HepG2 (cell line): ENCODE measurements around the gene DGUOK. TPM values are rescaled to one million over a fixed set of nuclear protein-coding genes. Genes with fewer than 3 reads are reported as not detected.
A peak's percentile ranks its signal among the peaks of the same experiment; 100 is the strongest.

Source experiments
- ATF4 ChIP-seq, 2 experiments: fragments of 450-650 bp in 1 of 2; sonication (generic) in 1 of 2; formaldehyde crosslinking; IDR thresholded peaks; 2 replicates each; pipeline versions ENCODE4 v1.5.0 to v1.8.0; 2020 to 2022; ENCODE audit warnings: mild to moderate bottlenecking in 1 of 2, missing genetic modification reagents in 1 of 2
- CC2D1A ChIP-seq: sonication (generic); formaldehyde crosslinking; IDR thresholded peaks from 2 replicates; pipeline ENCODE4 v1.8.1; 2023; ENCODE audit warnings: mild to moderate bottlenecking, missing genetic modification reagents
- FOXJ3 ChIP-seq: sonication (generic); formaldehyde crosslinking; IDR thresholded peaks from 2 replicates; pipeline ENCODE4 v1.4.0; 2020; ENCODE audit warnings: missing genetic modification reagents, mild to moderate bottlenecking, borderline replicate concordance
- HNF4G ChIP-seq, 2 experiments: sonication (generic) in 1 of 2; formaldehyde crosslinking in 1 of 2; IDR thresholded peaks; 2 replicates each; pipeline versions ENCODE4 v1.4.0 to v1.6.1; 2011 to 2020; ENCODE audit warnings: borderline replicate concordance in 2 of 2, low read depth in 2 of 2, mild to moderate bottlenecking in 2 of 2, low read length in 1 of 2, missing genetic modification reagents in 1 of 2, moderate library complexity in 1 of 2
- JUNB ChIP-seq: sonication (generic); formaldehyde crosslinking; IDR thresholded peaks from 2 replicates; pipeline ENCODE4 v1.8.0; 2022; ENCODE audit warnings: missing genetic modification reagents, mild to moderate bottlenecking, borderline replicate concordance
- NCOR1 ChIP-seq: fragments of 200-600 bp; sonication (generic); IDR thresholded peaks from 2 replicates; pipeline ENCODE4 v1.7.0; 2017; ENCODE audit warnings: antibody characterized with exemption, low read length, borderline replicate concordance
- POGK ChIP-seq: sonication (generic); formaldehyde crosslinking; conservative IDR thresholded peaks from 2 replicates; pipeline ENCODE4 v1.8.0; 2022; ENCODE audit warnings: mild to moderate bottlenecking, moderate library complexity, missing genetic modification reagents
- RFX1 ChIP-seq: fragments of 450-650 bp; IDR thresholded peaks from 2 replicates; pipeline ENCODE4 v1.6.1; 2017
- RXRA ChIP-seq: sonication (generic); formaldehyde crosslinking; IDR thresholded peaks from 2 replicates; pipeline ENCODE4 v1.5.1; 2020; ENCODE audit warnings: missing genetic modification reagents
- SALL1 ChIP-seq: sonication (generic); formaldehyde crosslinking; IDR thresholded peaks from 2 replicates; pipeline ENCODE4 v1.8.0; 2022; ENCODE audit warnings: mild to moderate bottlenecking, missing genetic modification reagents
- ZC3H13 ChIP-seq: sonication (generic); formaldehyde crosslinking; IDR thresholded peaks from 2 replicates; pipeline ENCODE4 v1.8.1; 2023; ENCODE audit warnings: mild to moderate bottlenecking, missing genetic modification reagents, moderate library complexity
- ZMYM4 ChIP-seq: sonication (generic); formaldehyde crosslinking; IDR thresholded peaks from 2 replicates; pipeline ENCODE4 v1.8.1; 2023; ENCODE audit warnings: mild to moderate bottlenecking, missing genetic modification reagents
- ZNF350 ChIP-seq: sonication (generic); formaldehyde crosslinking; IDR thresholded peaks from 2 replicates; pipeline ENCODE4 v1.4.0; 2020; ENCODE audit warnings: mild to moderate bottlenecking, low read depth, missing genetic modification reagents, borderline replicate concordance
- ZNF501 ChIP-seq: sonication (generic); formaldehyde crosslinking; IDR thresholded peaks from 2 replicates; pipeline ENCODE4 v1.5.1; 2020; ENCODE audit warnings: mild to moderate bottlenecking, moderate library complexity, missing genetic modification reagents
- ZNF547 ChIP-seq: sonication (generic); formaldehyde crosslinking; IDR thresholded peaks from 2 replicates; pipeline ENCODE4 v1.5.1; 2020; ENCODE audit warnings: mild to moderate bottlenecking, missing genetic modification reagents
- ZSCAN12 ChIP-seq: sonication (generic); formaldehyde crosslinking; IDR thresholded peaks from 2 replicates; pipeline ENCODE4 v1.9.0; 2021; ENCODE audit warnings: mild to moderate bottlenecking, missing genetic modification reagents
- ZSCAN31 ChIP-seq: sonication (generic); formaldehyde crosslinking; IDR thresholded peaks from 2 replicates; pipeline ENCODE4 v1.5.0; 2020; ENCODE audit warnings: low read depth, mild to moderate bottlenecking, missing genetic modification reagents
- polyA plus RNA-seq, 8 experiments: library from polyadenylated mRNA; depleted of rRNA in 3 of 8; stranded (reverse) in 7 of 8; unstranded in 1 of 8; fragments of >200 nt; fragmentation: Illumina TruSeq in 4 of 8; extraction: Trizol in 4 of 8; gene quantifications; 2 replicates each; pipeline versions ENCODE4 v1.2.1 to v1.2.3, GENCODE V29; 2011 to 2016; ENCODE audit warnings: low read depth in 4 of 8, missing spikeins in 1 of 8, mixed read lengths in 1 of 8; ENCODE audit not compliant: insufficient read depth in 1 of 8
- total RNA-seq, 5 experiments: library from RNA; depleted of rRNA; stranded (reverse); fragments of >200 nt; fragmentation: Illumina TruSeq; extraction: Trizol; gene quantifications; 2 replicates each; pipeline ENCODE4 v1.2.3, GENCODE V29; 2016; ENCODE audit warnings: low read depth in 1 of 5
- TF ChIP-seq, protein P1 (sequence below): IDR thresholded peaks from 2 replicates; pipeline ENCODE4 v1.6.1; 2016; ENCODE audit warnings: control low read depth
- TF ChIP-seq, protein P2 (sequence below): sonication (generic); formaldehyde crosslinking; IDR thresholded peaks from 2 replicates; pipeline ENCODE4 v1.4.0; 2020; ENCODE audit warnings: mild to moderate bottlenecking, low read depth, missing genetic modification reagents
- TF ChIP-seq, protein P3 (sequence below): sonication (generic); formaldehyde crosslinking; IDR thresholded peaks from 2 replicates; pipeline ENCODE4 v1.9.0; 2021; ENCODE audit warnings: missing genetic modification reagents, mild to moderate bottlenecking, borderline replicate concordance

The DGUOK gene
- total and polyA plus RNA-seq, 2 of the 13 experiments (the other 11 are each of a cell fraction or from before 2014, with no cell fraction given), result 105 to 137 TPM

DNA sequence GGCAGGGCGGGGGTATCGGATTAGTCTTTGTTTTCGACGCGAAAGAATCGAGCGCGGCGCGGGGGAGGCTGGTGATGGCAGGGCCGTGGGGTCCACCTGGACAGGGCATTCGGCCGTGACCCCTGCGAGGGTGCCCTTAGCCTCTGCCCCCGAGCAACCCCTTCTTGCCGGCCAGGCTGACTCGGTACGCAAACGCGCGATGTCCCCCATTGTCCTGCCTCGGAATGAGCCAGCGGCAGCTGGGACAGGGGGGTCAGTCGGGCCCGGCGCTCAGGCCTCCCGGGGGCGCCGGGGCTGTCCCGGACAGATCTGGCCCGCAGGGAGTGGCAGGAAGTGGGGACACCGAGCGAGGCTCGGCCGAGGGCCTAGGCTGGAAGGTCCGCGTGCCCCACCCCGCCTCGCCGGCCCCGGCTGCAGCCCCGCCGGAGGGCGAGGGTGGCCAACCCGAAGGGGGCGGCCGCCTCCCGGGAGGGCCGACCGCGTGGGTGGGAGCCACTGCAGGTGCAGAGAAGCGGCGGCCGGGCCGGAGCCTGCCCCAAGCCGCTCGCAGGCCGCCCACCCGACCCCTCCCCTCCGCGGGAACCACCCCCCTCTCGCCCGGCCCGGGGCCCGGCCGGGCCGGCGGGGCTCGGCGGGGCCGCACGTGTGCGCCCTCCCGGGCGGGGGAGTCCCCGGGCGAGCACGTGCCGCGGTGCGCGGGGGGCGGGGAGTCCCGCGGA is 57.7 kb downstream of the DGUOK start, which contains the start of gene TET3 (continued):
- TF ChIP-seq, protein P1, sequence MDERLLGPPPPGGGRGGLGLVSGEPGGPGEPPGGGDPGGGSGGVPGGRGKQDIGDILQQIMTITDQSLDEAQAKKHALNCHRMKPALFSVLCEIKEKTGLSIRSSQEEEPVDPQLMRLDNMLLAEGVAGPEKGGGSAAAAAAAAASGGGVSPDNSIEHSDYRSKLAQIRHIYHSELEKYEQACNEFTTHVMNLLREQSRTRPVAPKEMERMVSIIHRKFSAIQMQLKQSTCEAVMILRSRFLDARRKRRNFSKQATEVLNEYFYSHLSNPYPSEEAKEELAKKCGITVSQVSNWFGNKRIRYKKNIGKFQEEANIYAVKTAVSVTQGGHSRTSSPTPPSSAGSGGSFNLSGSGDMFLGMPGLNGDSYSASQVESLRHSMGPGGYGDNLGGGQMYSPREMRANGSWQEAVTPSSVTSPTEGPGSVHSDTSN (CRISPR knock-in tag), result no peak
- TF ChIP-seq ZNF547 (no peak), HNF4G (IDR thresholded peaks at IDR 0.05; ENCODE audit: borderline replicate concordance, low read depth, low read length) (no peak), HNF4G (CRISPR knock-in tag; IDR thresholded peaks at IDR 0.05; ENCODE audit: borderline replicate concordance, low read depth) (0 out of 2 replicates have a peak, but pooled peaks have one; percentile 69), ZC3H13 (CRISPR knock-in tag) (peak; percentile 76; the same call in 1 of the 2 replicates), ZNF350 (CRISPR knock-in tag) (peak; percentile 44; the same call in 1 of the 2 replicates), FOXJ3 (CRISPR knock-in tag) (no peak), ZNF501 (CRISPR knock-in tag) (0 out of 2 replicates have a peak, but pooled peaks have one; percentile 14), POGK (0 out of 2 replicates have a peak, but pooled peaks have one; percentile 24), ZSCAN31 (CRISPR knock-in tag) (no peak; the same call in 1 of the 2 replicates), ZSCAN12 (CRISPR knock-in tag) (0 out of 2 replicates have a peak, but pooled peaks have one; percentile 18), RXRA (CRISPR knock-in tag) (peak; percentile 21; the same call in 1 of the 2 replicates), RFX1 (no peak), CC2D1A (CRISPR knock-in tag) (no peak), NCOR1 (no peak), JUNB (no peak), ZMYM4 (peak; percentile 22; the same call in 1 of the 2 replicates), ATF4 (CRISPR knock-in tag; IDR thresholded peaks at IDR 0.05) (0 out of 4 replicates have a peak, but pooled peaks of 1 of the 2 experiments have one; percentile 8), SALL1 (CRISPR knock-in tag) (peak; percentile 66)
- TF ChIP-seq, protein P2, sequence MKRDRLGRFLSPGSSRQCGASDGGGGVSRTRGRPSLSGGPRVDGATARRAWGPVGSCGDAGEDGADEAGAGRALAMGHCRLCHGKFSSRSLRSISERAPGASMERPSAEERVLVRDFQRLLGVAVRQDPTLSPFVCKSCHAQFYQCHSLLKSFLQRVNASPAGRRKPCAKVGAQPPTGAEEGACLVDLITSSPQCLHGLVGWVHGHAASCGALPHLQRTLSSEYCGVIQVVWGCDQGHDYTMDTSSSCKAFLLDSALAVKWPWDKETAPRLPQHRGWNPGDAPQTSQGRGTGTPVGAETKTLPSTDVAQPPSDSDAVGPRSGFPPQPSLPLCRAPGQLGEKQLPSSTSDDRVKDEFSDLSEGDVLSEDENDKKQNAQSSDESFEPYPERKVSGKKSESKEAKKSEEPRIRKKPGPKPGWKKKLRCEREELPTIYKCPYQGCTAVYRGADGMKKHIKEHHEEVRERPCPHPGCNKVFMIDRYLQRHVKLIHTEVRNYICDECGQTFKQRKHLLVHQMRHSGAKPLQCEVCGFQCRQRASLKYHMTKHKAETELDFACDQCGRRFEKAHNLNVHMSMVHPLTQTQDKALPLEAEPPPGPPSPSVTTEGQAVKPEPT, result peak; percentile 75
- TF ChIP-seq, protein P3, sequence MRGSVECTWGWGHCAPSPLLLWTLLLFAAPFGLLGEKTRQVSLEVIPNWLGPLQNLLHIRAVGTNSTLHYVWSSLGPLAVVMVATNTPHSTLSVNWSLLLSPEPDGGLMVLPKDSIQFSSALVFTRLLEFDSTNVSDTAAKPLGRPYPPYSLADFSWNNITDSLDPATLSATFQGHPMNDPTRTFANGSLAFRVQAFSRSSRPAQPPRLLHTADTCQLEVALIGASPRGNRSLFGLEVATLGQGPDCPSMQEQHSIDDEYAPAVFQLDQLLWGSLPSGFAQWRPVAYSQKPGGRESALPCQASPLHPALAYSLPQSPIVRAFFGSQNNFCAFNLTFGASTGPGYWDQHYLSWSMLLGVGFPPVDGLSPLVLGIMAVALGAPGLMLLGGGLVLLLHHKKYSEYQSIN (CRISPR knock-in tag), result no peak
